Ectodermal cell (in vitro differentiated cells): ENCODE results near the gene CATSPER3.

Experiments
- H3K27ac ChIP-seq: 2 replicates; pipeline ENCODE4 v1.7.0; 2013; ENCODE audit warnings: mild to moderate bottlenecking, low read depth, low read length; ENCODE audit not compliant: insufficient read depth, poor library complexity, severe bottlenecking
- H3K27me3 ChIP-seq: 2 replicates; pipeline ENCODE4 v1.7.0; 2013; ENCODE audit warnings: mild to moderate bottlenecking, low read length; ENCODE audit not compliant: insufficient read depth, control insufficient read depth, poor library complexity, severe bottlenecking
- H3K36me3 ChIP-seq: one replicate; pipeline ENCODE4 v1.7.0; 2013; ENCODE audit warnings: low read length; ENCODE audit not compliant: control insufficient read depth, insufficient read depth
- H3K4me1 ChIP-seq: one replicate; pipeline ENCODE4 v1.7.0; 2013; ENCODE audit warnings: low read length; ENCODE audit not compliant: control insufficient read depth, insufficient read depth
- H3K4me3 ChIP-seq: 2 replicates; pipeline ENCODE4 v1.7.0; 2013; ENCODE audit warnings: low read depth, low read length, control low read depth; ENCODE audit not compliant: insufficient read depth
- H3K9me3 ChIP-seq: 2 replicates; pipeline ENCODE4 v1.7.0; 2013; ENCODE audit warnings: mild to moderate bottlenecking, low read length, moderate library complexity; ENCODE audit not compliant: control insufficient read depth
- WGBS, 2 experiments: methylation state at CpG; one replicate each; pipeline ENCODE4 v1.1.7; 2013; ENCODE audit warnings: missing lambda C conversion rate in 2 of 2; 5-methylcytosine and 5-hydroxymethylcytosine counted together

Gene CATSPER3

GRCh38 chr5:134944630-134945029 lies 23.1 kb upstream of the CATSPER3 start:
- Histone ChIP-seq H3K9me3 (no peaks in the 10 kb centered on the region), H3K4me3 (no peak overlapping the region), H3K4me1 (no peaks in the 10 kb centered on the region), H3K27ac (no peak overlapping the region), H3K27me3 (no peaks in the 10 kb centered on the region), H3K36me3 (no peaks in the 10 kb centered on the region)
- 90 to 91% methylated on average over 1 of the region's 1 CpG for WGBS, 2 experiments

GRCh38 chr5:134945041-134945440 lies 22.7 kb upstream of the CATSPER3 start:
- Histone ChIP-seq H3K4me3 (no peak overlapping the region), H3K4me1 (no peaks in the 10 kb centered on the region), H3K36me3 (no peaks in the 10 kb centered on the region), H3K27ac (no peak overlapping the region), H3K9me3 (no peaks in the 10 kb centered on the region), H3K27me3 (no peaks in the 10 kb centered on the region)
- WGBS, 2 experiments: 79 to 85% methylated on average over 2 of the region's 2 CpGs

GRCh38 chr5:134948911-134949310 lies 18.8 kb upstream of the CATSPER3 start:
- Histone ChIP-seq H3K27ac (no peak overlapping the region), H3K27me3 (no peaks in the 10 kb centered on the region), H3K9me3 (no peaks in the 10 kb centered on the region), H3K4me1 (no peaks in the 10 kb centered on the region), H3K4me3 (no peak overlapping the region), H3K36me3 (no peaks in the 10 kb centered on the region)
- 90 to 95% methylated on average over 5 of the region's 5 CpGs for WGBS, 2 experiments

DNA sequence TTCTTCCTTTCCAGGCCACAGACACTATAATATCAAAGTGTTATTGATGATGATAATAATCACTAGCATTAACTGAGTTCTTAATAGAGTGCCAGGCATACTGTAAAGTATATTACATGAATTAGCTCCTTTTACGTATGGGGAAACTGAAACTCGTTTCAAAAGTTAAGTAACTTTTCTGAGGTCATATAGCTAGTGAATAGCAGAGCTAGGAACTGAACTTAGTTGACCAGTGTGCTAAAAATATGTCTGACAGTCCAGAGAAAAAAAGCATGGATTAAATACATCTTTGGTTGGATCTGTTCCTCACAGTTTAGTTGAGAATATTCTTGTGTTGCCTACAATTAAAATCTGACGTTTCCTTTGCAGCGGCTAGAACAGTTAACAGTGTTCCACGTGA lies 18.4 kb upstream of the CATSPER3 start:
- Histone ChIP-seq H3K36me3 (no peaks in the 10 kb centered on the region), H3K9me3 (no peaks in the 10 kb centered on the region), H3K27ac (no peak overlapping the region), H3K27me3 (no peaks in the 10 kb centered on the region), H3K4me1 (no peaks in the 10 kb centered on the region), H3K4me3 (no peak overlapping the region)
- WGBS, 2 experiments: 94 to 95% methylated on average over 5 of the region's 5 CpGs

- H3K4me1 ChIP-seq: peaks cover 10% of the 10 kb centered on the region
- no peak overlapping the region for H3K4me3 ChIP-seq
- WGBS, 2 experiments: 75% methylated on average over 4 of the region's 4 CpGs
- no peaks in the 10 kb centered on the region for H3K9me3 ChIP-seq
- H3K36me3 ChIP-seq: no peaks in the 10 kb centered on the region
- no peaks in the 10 kb centered on the region for H3K27me3 ChIP-seq
- H3K27ac ChIP-seq: no peak overlapping the region
These were observed 9.6 kb upstream of the CATSPER3 start for GRCh38 chr5:134957920-134958608.

DNA sequence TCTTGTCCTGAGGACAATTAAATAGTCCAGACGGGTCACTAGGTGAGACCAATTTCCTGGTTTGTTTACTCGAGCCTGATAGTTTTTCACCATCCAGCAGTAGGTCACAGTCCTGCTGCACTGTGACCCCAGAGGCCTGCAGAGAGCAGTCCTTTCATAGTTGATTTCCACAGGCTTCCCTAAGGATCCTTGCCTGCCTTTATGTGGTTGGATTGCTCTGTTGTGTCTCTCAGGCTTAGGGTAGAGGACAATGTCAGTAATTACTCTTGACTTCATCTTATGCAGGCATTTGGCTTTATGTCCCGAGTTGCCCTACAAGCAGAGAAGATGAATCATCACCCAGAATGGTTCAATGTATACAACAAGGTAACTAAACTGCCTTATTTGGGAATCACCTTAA lies 9.0 kb upstream of the CATSPER3 start:
- H3K27ac ChIP-seq: no peak overlapping the region
- H3K9me3 ChIP-seq: no peaks in the 10 kb centered on the region
- WGBS, 2 experiments: 18 to 20% methylated on average over 3 of the region's 3 CpGs
- H3K27me3 ChIP-seq: no peaks in the 10 kb centered on the region
- H3K36me3 ChIP-seq: no peaks in the 10 kb centered on the region
- no peak overlapping the region for H3K4me3 ChIP-seq
- peaks cover 10% of the 10 kb centered on the region for H3K4me1 ChIP-seq

- no peak overlapping the region for H3K27ac ChIP-seq
These were observed 4.6 kb upstream of the CATSPER3 start for GRCh38 chr5:134963098-134963497.

DNA sequence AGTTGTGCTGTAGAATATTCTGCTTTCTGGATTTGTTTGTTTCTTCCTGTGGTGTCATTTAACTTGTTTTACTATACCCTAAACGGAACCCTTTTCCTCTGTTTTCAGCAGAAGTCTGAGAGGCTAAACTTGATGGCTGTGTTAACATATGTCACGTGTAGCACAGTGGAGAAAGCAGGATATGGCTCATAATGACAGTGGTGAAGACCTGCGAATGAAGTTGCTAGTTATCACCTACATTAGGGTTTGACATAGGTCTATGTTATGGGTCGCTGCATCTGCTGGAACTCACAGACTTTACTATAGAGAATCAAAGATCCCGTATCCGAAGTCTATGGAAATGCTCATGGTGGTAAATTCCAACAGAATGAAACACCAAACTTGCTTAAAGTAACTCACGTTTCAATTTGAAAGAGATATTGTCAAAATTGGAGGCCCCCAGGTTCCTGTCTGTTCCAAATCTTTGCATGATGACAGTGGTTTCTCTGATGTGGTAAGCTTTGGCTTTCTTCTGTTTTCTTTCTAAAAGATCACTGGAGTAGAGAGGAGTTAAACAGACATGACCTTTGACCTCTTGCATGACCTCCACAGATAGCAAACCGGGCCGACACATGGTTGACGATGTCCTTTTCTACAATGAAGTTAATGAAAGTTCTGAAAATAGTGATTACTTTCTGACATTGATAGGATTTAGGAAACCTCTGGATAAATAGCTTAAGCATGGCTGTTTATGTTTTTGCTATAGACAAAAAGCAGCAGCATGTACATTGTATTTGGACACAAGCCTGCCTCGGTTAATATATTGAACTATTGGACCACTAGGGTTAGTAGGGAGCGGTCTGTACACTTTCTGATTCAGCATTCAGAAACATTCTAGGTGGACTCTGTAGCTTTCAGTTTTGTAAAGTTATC lies 3.1 kb upstream of the CATSPER3 start:
- 95% methylated on average over 12 of the region's 12 CpGs for WGBS, 2 experiments
- Histone ChIP-seq H3K4me1 (no peaks in the 10 kb centered on the region), H3K9me3 (no peaks in the 10 kb centered on the region), H3K4me3 (no peak overlapping the region), H3K27ac (no peak overlapping the region), H3K27me3 (no peaks in the 10 kb centered on the region), H3K36me3 (no peaks in the 10 kb centered on the region)

More at GRCh38 chr5:134963098-134963497, 4.6 kb upstream of the CATSPER3 start:
- Histone ChIP-seq H3K4me1 (peaks cover 8% of the 10 kb centered on the region), H3K27me3 (no peaks in the 10 kb centered on the region), H3K4me3 (no peak overlapping the region), H3K9me3 (no peaks in the 10 kb centered on the region), H3K36me3 (no peaks in the 10 kb centered on the region)

DNA sequence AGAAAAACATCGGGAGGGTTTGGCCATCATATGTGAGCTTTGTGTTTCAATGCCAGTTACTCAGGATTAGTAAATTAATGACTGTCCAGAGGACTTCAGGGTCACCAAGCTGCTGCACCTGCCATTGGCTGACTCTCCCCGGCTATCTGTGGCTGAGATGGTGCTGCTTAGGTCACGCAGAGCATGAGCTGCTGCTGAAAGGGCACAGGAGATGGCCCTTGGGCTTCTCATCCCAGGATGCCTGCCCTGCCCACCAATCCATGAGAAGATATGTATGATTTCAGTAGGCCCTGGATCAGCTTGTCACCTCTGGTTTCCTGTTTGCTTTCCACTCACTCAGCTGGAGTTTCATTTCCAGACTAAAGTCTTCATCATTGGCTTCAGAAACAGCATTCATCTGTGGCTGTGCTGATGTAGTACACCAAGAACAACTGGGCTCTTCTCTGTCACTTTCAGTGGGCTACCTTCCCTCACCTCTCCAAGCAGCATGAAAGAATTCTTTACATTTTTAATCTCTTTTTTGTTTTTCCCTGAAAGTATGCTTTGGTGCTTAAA lies 2.4 kb upstream of the CATSPER3 start:
- Histone ChIP-seq H3K36me3 (no peaks in the 10 kb centered on the region), H3K4me1 (no peaks in the 10 kb centered on the region), H3K9me3 (no peaks in the 10 kb centered on the region), H3K27ac (no peak overlapping the region), H3K27me3 (no peaks in the 10 kb centered on the region), H3K4me3 (no peak overlapping the region)
- WGBS, 2 experiments: 94 to 96% methylated on average over 3 of the region's 3 CpGs

GRCh38 chr5:134968055-134968454 lies 348 bp downstream of the CATSPER3 start:
- 89 to 91% methylated on average over 3 of the region's 3 CpGs for WGBS, 2 experiments
- Histone ChIP-seq H3K4me1 (no peaks in the 10 kb centered on the region), H3K4me3 (no peak overlapping the region), H3K27me3 (no peaks in the 10 kb centered on the region), H3K27ac (no peak overlapping the region), H3K36me3 (no peaks in the 10 kb centered on the region), H3K9me3 (no peaks in the 10 kb centered on the region)
